Kidney (tissue), 14 donors: ENCODE results near the gene ESPNL. TPM values are rescaled to one million over a fixed set of nuclear protein-coding genes. Genes with fewer than 3 reads are reported as not detected.

Experiments used
- DNase-seq, 5 donors: peaks; one replicate each; pipeline ENCODE4 v3.0.0-alpha.2; 2013 to 2020
- FAIRE-seq: peaks from 2 replicates; lab custom pipeline; 2012; peaks lifted over from hg19 to GRCh38; lab: Jason Lieb, UNC
- H3K27ac ChIP-seq, 2 donors: one replicate each; pipeline ENCODE4 v1.7.0; 2013; ENCODE audit warnings: low read depth in 2 of 2, low read length in 2 of 2, inconsistent platforms in 1 of 2
- H3K27me3 ChIP-seq: one replicate; pipeline ENCODE4 v1.7.1; 2013; ENCODE audit warnings: low read length, inconsistent platforms; ENCODE audit not compliant: control insufficient read depth, insufficient read depth
- H3K36me3 ChIP-seq, 3 donors: one replicate each; pipeline versions ENCODE4 v1.7.0 to v1.7.1; 2013; ENCODE audit warnings: low read length in 3 of 3, control low read depth in 1 of 3, inconsistent platforms in 1 of 3; ENCODE audit not compliant: insufficient read depth in 3 of 3, control insufficient read depth in 2 of 3
- H3K4me1 ChIP-seq, 3 donors: one replicate each; pipeline versions ENCODE4 v1.7.0 to v1.7.1; 2013; ENCODE audit warnings: low read length in 3 of 3, inconsistent platforms in 1 of 3, low read depth in 1 of 3; ENCODE audit not compliant: control insufficient read depth in 2 of 3, insufficient read depth in 2 of 3
- H3K4me3 ChIP-seq, 3 donors: one replicate each; pipeline versions ENCODE4 v1.7.0 to v1.8.1; 2013; ENCODE audit warnings: low read length in 3 of 3, control low read depth in 1 of 3, inconsistent platforms in 1 of 3
- H3K9ac ChIP-seq, 3 donors: one replicate each; pipeline versions ENCODE4 v1.7.0 to v1.7.1; 2013; ENCODE audit warnings: low read length in 3 of 3, control low read depth in 1 of 3, inconsistent platforms in 1 of 3
- H3K9me3 ChIP-seq, 3 donors: one replicate each; pipeline versions ENCODE4 v1.7.0 to v1.7.1; 2013; ENCODE audit warnings: low read length in 3 of 3, control low read depth in 1 of 3, inconsistent platforms in 1 of 3; ENCODE audit not compliant: control insufficient read depth in 2 of 3, insufficient read depth in 1 of 3
- intact Hi-C: fragments of 100-400 bp; cut with DNase I; formaldehyde crosslinking; loops from one replicate; pipeline ENCODE4 v1.11.1; 2022
- polyA plus RNA-seq: library from polyadenylated mRNA; stranded (reverse); fragments of 350-450 nt; fragmentation: Illumina TruSeq; extraction: RNeasy Lipid Tissue Mini Kit (QIAGEN cat#74804); gene quantifications from one replicate; pipeline ENCODE4 v1.2.3, GENCODE V29; 2014; ENCODE audit warnings: low read depth, low replicate concordance; ENCODE audit not compliant: insufficient read depth
- total RNA-seq: library from RNA; stranded (reverse); fragmentation: NEBNext Ultra II Directional; extraction: Animal tissue kit (Norgen Biotek cat#: 25700); gene quantifications from one replicate; pipeline ENCODE4 v1.2.1, GENCODE V29; 2021
- TF ChIP-seq, protein P1 (sequence below): IDR thresholded peaks from 3 replicates; pipeline ENCODE4 v1.5.1; 2012; ENCODE audit warnings: mild to moderate bottlenecking, moderate library complexity, borderline replicate concordance; ENCODE audit not compliant: insufficient read depth; ENCODE audit errors: extremely low read depth
- donor health status: control.
- donor health status: control.
- donor health status: control.
- donor health status: control.
- donor health status: control.
- donor health status: DM: yes; HTN: yes; CAD: no.
- donor health status: Normal renal cell carcinoma (clear cell type).

The ESPNL gene
- total and polyA plus RNA-seq, 2 donors from 2014 or later: 0.28 to 2.7 TPM

DNA sequence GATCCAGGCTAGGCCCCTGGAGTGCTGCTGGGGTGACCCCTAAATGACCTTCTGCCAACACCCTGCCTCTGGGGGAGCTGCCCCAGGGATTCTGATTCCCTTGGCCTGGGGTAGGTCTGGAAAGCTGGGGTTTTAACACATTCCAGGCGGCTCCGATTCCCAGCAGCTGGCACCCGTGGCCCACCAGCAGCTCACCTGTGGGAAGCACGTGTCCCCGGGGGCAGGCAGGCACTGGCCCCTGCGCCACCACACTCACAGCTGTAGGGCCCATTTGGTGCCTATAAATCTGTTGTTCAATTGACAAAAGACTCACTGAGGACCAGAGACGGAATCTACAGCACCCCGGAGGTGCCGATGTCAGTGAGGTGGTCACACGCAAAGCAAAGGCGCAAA, 34.2 kb downstream of the ESPNL start:
- intact Hi-C loops: no loop called here
- H3K9ac ChIP-seq: no peak overlapping the region
- peaks cover 0 to 2% (median 0%) of the 10 kb centered on the region in 3 donors for H3K4me1 ChIP-seq
- TF ChIP-seq, protein P1, sequence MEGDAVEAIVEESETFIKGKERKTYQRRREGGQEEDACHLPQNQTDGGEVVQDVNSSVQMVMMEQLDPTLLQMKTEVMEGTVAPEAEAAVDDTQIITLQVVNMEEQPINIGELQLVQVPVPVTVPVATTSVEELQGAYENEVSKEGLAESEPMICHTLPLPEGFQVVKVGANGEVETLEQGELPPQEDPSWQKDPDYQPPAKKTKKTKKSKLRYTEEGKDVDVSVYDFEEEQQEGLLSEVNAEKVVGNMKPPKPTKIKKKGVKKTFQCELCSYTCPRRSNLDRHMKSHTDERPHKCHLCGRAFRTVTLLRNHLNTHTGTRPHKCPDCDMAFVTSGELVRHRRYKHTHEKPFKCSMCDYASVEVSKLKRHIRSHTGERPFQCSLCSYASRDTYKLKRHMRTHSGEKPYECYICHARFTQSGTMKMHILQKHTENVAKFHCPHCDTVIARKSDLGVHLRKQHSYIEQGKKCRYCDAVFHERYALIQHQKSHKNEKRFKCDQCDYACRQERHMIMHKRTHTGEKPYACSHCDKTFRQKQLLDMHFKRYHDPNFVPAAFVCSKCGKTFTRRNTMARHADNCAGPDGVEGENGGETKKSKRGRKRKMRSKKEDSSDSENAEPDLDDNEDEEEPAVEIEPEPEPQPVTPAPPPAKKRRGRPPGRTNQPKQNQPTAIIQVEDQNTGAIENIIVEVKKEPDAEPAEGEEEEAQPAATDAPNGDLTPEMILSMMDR: no peak
- no peaks in the 10 kb centered on the region for H3K9me3 ChIP-seq
- H3K27me3 ChIP-seq: no peaks in the 10 kb centered on the region
- FAIRE-seq (no peak), DNase-seq (peak in 1 of 5 donors; percentile 42)
- H3K4me3 ChIP-seq: no peak overlapping the region
- no peaks in the 10 kb centered on the region for H3K36me3 ChIP-seq
- H3K27ac ChIP-seq: no peak overlapping the region

DNA sequence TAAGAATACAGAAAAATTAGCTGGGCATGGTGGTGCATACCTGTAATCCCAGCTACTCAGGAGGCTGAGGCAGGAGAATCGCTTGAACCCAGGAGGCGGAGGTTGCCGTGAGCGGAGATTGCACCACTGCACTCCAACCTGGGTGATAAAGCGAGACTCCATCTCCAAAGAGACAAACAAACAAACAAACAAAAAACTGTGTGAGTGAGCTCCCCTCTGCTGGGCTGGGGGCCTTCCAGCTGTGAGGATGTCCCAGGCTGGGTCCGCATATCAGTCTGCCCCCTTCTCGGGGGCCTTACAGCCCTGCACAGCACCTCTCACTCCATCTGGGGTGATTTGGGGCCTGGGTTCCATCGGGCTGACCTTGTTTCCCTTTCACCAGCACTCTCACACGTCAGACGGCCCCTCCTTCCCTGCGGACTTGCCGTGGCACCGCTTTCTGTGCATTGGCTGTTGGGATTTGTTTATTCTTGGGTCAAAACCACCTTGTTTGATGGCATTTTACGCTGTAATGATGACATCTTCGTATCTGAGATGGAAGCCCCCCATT, 35.5 kb downstream of the ESPNL start:
- Histone ChIP-seq H3K4me3 (no peak overlapping the region), H3K4me1 (peaks cover 0 to 2% (median 0%) of the 10 kb centered on the region in 3 donors), H3K36me3 (no peaks in the 10 kb centered on the region), H3K27me3 (no peaks in the 10 kb centered on the region), H3K27ac (no peak overlapping the region), H3K9ac (no peak overlapping the region), H3K9me3 (no peaks in the 10 kb centered on the region)
- TF ChIP-seq, protein P1: no peak
- intact Hi-C loops: no loop called here
- FAIRE-seq (no peak), DNase-seq (peak in 2 of 5 donors; percentile 27 to 42)

DNA sequence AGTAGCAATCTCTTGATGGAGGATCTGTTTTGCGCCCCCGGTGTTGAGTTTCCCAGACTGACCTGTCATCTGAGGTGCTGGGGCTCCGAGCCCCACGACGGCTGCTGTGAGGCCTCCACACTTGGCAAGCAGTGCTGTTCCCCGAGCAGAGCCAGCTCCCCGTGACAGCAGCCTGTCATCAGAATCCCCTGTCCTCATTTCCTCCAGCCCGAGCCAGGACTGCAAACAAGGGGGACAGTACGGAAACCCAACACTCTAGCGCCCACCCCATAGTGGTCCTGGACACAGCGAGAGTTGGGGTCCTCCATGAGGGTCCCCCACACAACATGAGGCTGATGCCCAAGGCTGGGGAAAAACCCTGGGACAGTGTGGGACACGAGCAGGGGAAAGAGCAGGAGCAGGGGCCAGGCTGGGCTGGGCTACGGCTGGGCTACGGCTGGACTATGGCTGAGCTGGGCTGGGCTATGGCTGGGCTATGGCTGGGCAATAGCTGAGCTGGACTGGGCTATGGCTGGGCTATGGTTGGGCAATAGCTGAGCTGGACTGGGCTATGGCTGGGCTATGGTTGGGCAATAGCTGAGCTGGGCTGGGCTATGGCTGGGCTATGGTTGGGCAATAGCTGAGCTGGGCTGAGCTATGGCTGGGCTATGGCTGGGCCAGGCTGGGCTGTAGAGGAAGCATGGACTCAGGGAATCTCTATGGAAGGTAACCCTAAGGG, 36.8 kb downstream of the ESPNL start:
- FAIRE-seq (no peak), DNase-seq (peak in 1 of 5 donors; percentile 83)
- TF ChIP-seq, protein P1: no peak
- H3K4me3 ChIP-seq: no peak overlapping the region
- intact Hi-C loops: no loop called here
- peaks cover 0 to 4% (median 0%) of the 10 kb centered on the region in 3 donors for H3K4me1 ChIP-seq
- H3K27ac ChIP-seq: no peak overlapping the region
- no peaks in the 10 kb centered on the region for H3K36me3 ChIP-seq
- H3K27me3 ChIP-seq: no peaks in the 10 kb centered on the region
- no peak overlapping the region for H3K9ac ChIP-seq
- no peaks in the 10 kb centered on the region for H3K9me3 ChIP-seq
